Lung (tissue), 12 donors: Measurements from ENCODE around the gene USP32. TPM values are rescaled to one million over a fixed set of nuclear protein-coding genes. Genes with fewer than 3 reads are reported as not detected.
"Not testable (repeated sequence)": the region's sequence is repeated elsewhere in the genome, so short reads cannot be mapped to it uniquely, and the experiment has no call there.

Experiments used
- ATAC-seq: fragments of 200-7000 bp; cut with Tn5 transposase; one replicate; pipeline ENCODE4 v1.9.1; 2020; ENCODE audit warnings: moderate number of reproducible peaks; ENCODE audit not compliant: insufficient read depth, low FRiP score
- DNase-seq, 3 donors: peaks; one replicate each; pipeline ENCODE4 v3.0.0-alpha.2; 2013 to 2017
- H3K27ac ChIP-seq, 2 donors: one replicate each; pipeline ENCODE4 v1.5.1; 2013; ENCODE audit warnings: mild to moderate bottlenecking in 2 of 2, moderate library complexity in 2 of 2, control low read depth in 1 of 2, inconsistent platforms in 1 of 2, low read depth in 1 of 2, low read length in 1 of 2
- H3K27me3 ChIP-seq, 3 donors: one replicate each; pipeline ENCODE4 v1.5.1; 2013; ENCODE audit warnings: low read length in 2 of 3; ENCODE audit not compliant: control insufficient read depth in 3 of 3, insufficient read depth in 3 of 3
- H3K36me3 ChIP-seq, 4 donors: one replicate each; pipeline ENCODE4 v1.5.1; 2013; ENCODE audit warnings: low read length in 4 of 4, mild to moderate bottlenecking in 1 of 4, moderate library complexity in 1 of 4; ENCODE audit not compliant: control insufficient read depth in 4 of 4, insufficient read depth in 4 of 4
- H3K4me1 ChIP-seq, 5 donors: one replicate each; pipeline ENCODE4 v1.5.1; 2013; ENCODE audit warnings: low read length in 5 of 5, mild to moderate bottlenecking in 2 of 5, moderate library complexity in 1 of 5; ENCODE audit not compliant: control insufficient read depth in 5 of 5, insufficient read depth in 5 of 5
- H3K4me3 ChIP-seq: one replicate; pipeline ENCODE4 v1.5.1; 2013; ENCODE audit warnings: mild to moderate bottlenecking, control low read depth, moderate library complexity
- H3K9ac ChIP-seq, 2 donors: one replicate each; pipeline ENCODE4 v1.5.1; 2013; ENCODE audit warnings: low read length in 2 of 2, control low read depth in 1 of 2; ENCODE audit not compliant: insufficient read depth in 1 of 2
- H3K9me3 ChIP-seq, 4 donors: one replicate each; pipeline ENCODE4 v1.5.1; 2013; ENCODE audit warnings: low read length in 3 of 4, mild to moderate bottlenecking in 1 of 4, moderate library complexity in 1 of 4; ENCODE audit not compliant: control insufficient read depth in 4 of 4, insufficient read depth in 3 of 4
- CTCF ChIP-seq: IDR thresholded peaks from 2 replicates; pipeline ENCODE4 v1.5.1; 2012; ENCODE audit warnings: mild to moderate bottlenecking; ENCODE audit errors: control extremely low read depth, extremely low read depth
- WGBS, 2 donors: extraction: QIAGEN DNeasy Blood & Tissue Kit; methylation state at CpG; one replicate each; pipeline ENCODE4 v1.1.7; 2013; 5-methylcytosine and 5-hydroxymethylcytosine counted together
- polyA plus RNA-seq, 2 donors: library from polyadenylated mRNA; stranded (reverse); fragments of 200-250 nt; gene quantifications; one replicate each; pipeline ENCODE4 v1.2.1, GENCODE V29; 2013
- total RNA-seq, 2 donors: library from RNA; depleted of rRNA in 1 of 2; stranded (reverse); fragments of >200 nt in 1 of 2; gene quantifications; one replicate each; pipeline ENCODE4 v1.2.1, GENCODE V29; 2014 to 2021
- donor health status: control.
- donor health status: control.
- donor health status: Bipolar disorder and iron deficiency.
- donor health status: healthy.
- donor health status: DM: yes; HTN: yes; CAD: no.

The USP32 gene
- total and polyA plus RNA-seq, 4 donors = 18.2 to 96.6 (median 51.1) TPM

- no peaks in the 10 kb centered on the region for H3K9me3 ChIP-seq
- TF ChIP-seq CTCF = no peak
- no peak overlapping the region for H3K27ac ChIP-seq
- peaks cover 0 to 9% (median under 1%) of the 10 kb centered on the region in 4 donors for H3K36me3 ChIP-seq
- peaks cover 0 to 13% (median 5%) of the 10 kb centered on the region in 5 donors for H3K4me1 ChIP-seq
- 47 to 49% methylated on average over 2 of the region's 2 CpGs for WGBS, 2 donors
- H3K9ac ChIP-seq = no peak overlapping the region
- ATAC-seq = no peak
- peak; percentile 35 to 75 (median 71) for DNase-seq
- H3K4me3 ChIP-seq = no peak overlapping the region
- H3K27me3 ChIP-seq = no peaks in the 10 kb centered on the region
These were observed 58.3 kb downstream of the USP32 start for GRCh38 chr17:60333628-60334031.

- not testable (repeated sequence) for H3K9ac ChIP-seq, H3K4me3 ChIP-seq, ATAC-seq, H3K9me3 ChIP-seq, H3K27ac ChIP-seq, H3K36me3 ChIP-seq, H3K27me3 ChIP-seq
- 86 to 98% methylated on average over 2 of the region's 2 CpGs for WGBS, 2 donors
- peaks cover 0 to 13% (median 5%) of the 10 kb centered on the region in 5 donors for H3K4me1 ChIP-seq
- peak in 1 of 3 donors; percentile 11 for DNase-seq
These were observed 58.9 kb downstream of the USP32 start for GRCh38 chr17:60333072-60333471.

GRCh38 chr17:60332574-60332973, 59.4 kb downstream of the USP32 start:
- Histone ChIP-seq H3K4me3 (no peak overlapping the region), H3K9me3 (no peaks in the 10 kb centered on the region), H3K27ac (no peak overlapping the region), H3K27me3 (no peaks in the 10 kb centered on the region), H3K4me1 (peaks cover 0 to 13% (median 5%) of the 10 kb centered on the region in 5 donors), H3K36me3 (peaks cover 0 to 2% (median under 1%) of the 10 kb centered on the region in 4 donors), H3K9ac (no peak overlapping the region)
- peak in 1 of 3 donors; percentile 4 for DNase-seq
- TF ChIP-seq CTCF = no peak
- no peak for ATAC-seq
- 72 to 82% methylated on average over 2 of the region's 2 CpGs for WGBS, 2 donors

- TF ChIP-seq CTCF = no peak
- Histone ChIP-seq H3K9me3 (no peaks in the 10 kb centered on the region), H3K27ac (no peak overlapping the region), H3K9ac (no peak overlapping the region), H3K4me3 (no peak overlapping the region), H3K27me3 (no peaks in the 10 kb centered on the region), H3K36me3 (peaks cover 0 to 3% (median 0%) of the 10 kb centered on the region in 4 donors), H3K4me1 (peaks cover 0 to 13% (median 6%) of the 10 kb centered on the region in 5 donors)
- 97 to 100% methylated on average over 1 of the region's 1 CpG for WGBS, 2 donors
- DNase-seq = no peak
- no peak for ATAC-seq
These were observed 61.2 kb downstream of the USP32 start for GRCh38 chr17:60330731-60331130.
